HepG2 (cell line): ENCODE results near the gene NDOR1. TPM values are rescaled to one million over a fixed set of nuclear protein-coding genes. Genes with fewer than 3 reads are reported as not detected.

Experiments used
- ATAC-seq: fragments of 200-7000 bp; cut with Tn5 transposase; 3 replicates; pipeline ENCODE4 v1.9.1; 2020; ENCODE audit warnings: mild to moderate bottlenecking, moderate library complexity
- BruUV-seq: library from RNA; stranded (reverse); fragments of 400-500 nt; replicated peaks from 2 replicates; lab custom pipeline; 2021; lab: Mats Ljungman, UMichigan
- CTCF ChIA-PET: fragments of 300-600 bp; formaldehyde crosslinking; extraction: SDS; loops from one replicate; lab custom pipeline; 2021; ENCODE audit warnings: low total read pairs, inconsistent platforms, low intra/inter-chr PET ratio; lab: Yijun Ruan, JAX
- POLR2A ChIA-PET: fragments of 350-600 bp; sonication (Branson Sonifier 250); formaldehyde crosslinking; loops from one replicate; lab custom pipeline; 2020; ENCODE audit warnings: antibody characterized with exemption, inconsistent platforms; lab: Yijun Ruan, JAX
- DNase-seq: peaks from one replicate; pipeline ENCODE4 v3.0.0-alpha.2; 2015; ENCODE audit warnings: low spot score
- FAIRE-seq: peaks from 3 replicates; lab custom pipeline; 2011; peaks lifted over from hg19 to GRCh38; lab: Jason Lieb, UNC
- H2AFZ ChIP-seq: one replicate; pipeline ENCODE4 v1.6.1; 2011; ENCODE audit warnings: low read length, inconsistent platforms
- H3K27ac ChIP-seq: fragments of 300-600 bp; 3 replicates; pipeline ENCODE4 v1.8.0; 2011; ENCODE audit warnings: mixed run types, mild to moderate bottlenecking, mixed read lengths, low read length, inconsistent platforms; ENCODE audit not compliant: insufficient read depth; ENCODE audit errors: extremely low read length
- H3K27me3 ChIP-seq, 2 experiments: fragments of 200-600 bp in 1 of 2; 2 replicates in 1 of 2; 3 replicates in 1 of 2; pipeline versions ENCODE4 v1.6.0 to v1.8.0; 2011; ENCODE audit warnings: low read length in 2 of 2, mild to moderate bottlenecking in 2 of 2, moderate library complexity in 2 of 2, inconsistent platforms in 1 of 2; ENCODE audit not compliant: insufficient read depth in 2 of 2, control insufficient read depth in 1 of 2
- H3K36me3 ChIP-seq, 2 experiments: fragments of 200-600 bp in 1 of 2; replicated peaks in 1 of 2; 2 replicates in 1 of 2; 3 replicates in 1 of 2; pipeline versions ENCODE4 v1.5.1 to v1.8.0; 2011; ENCODE audit warnings: low read length in 2 of 2, inconsistent platforms in 1 of 2; ENCODE audit not compliant: insufficient read depth in 2 of 2, control insufficient read depth in 1 of 2
- H3K4me1 ChIP-seq: 2 replicates; pipeline ENCODE4 v1.5.1; 2012; ENCODE audit warnings: low read length, inconsistent platforms; ENCODE audit not compliant: insufficient read depth
- H3K4me2 ChIP-seq: 2 replicates; pipeline ENCODE4 v1.6.0; 2011; ENCODE audit warnings: low read depth, low read length, inconsistent platforms
- H3K4me3 ChIP-seq, 3 experiments: fragments of 200-600 bp in 1 of 3; sonication (generic), shearing (Covaris generic) in 1 of 3; replicated peaks in 1 of 3; 2 replicates each; pipeline ENCODE4 v1.5.1; 2011 to 2016; ENCODE audit warnings: low read length in 3 of 3, inconsistent platforms in 2 of 3, low read depth in 2 of 3, mild to moderate bottlenecking in 2 of 3, control low read depth in 1 of 3, mixed read lengths in 1 of 3; ENCODE audit not compliant: insufficient read depth in 1 of 3
- H3K79me2 ChIP-seq: one replicate; pipeline ENCODE4 v1.6.1; 2011; ENCODE audit warnings: low read length, inconsistent platforms; ENCODE audit not compliant: insufficient read depth
- H3K9ac ChIP-seq: 2 replicates; pipeline ENCODE4 v1.6.0; 2011; ENCODE audit warnings: mild to moderate bottlenecking, low read depth, low read length, inconsistent platforms; ENCODE audit not compliant: insufficient read depth
- H3K9me3 ChIP-seq: 2 replicates; pipeline ENCODE4 v1.5.1; 2012; ENCODE audit warnings: mild to moderate bottlenecking, low read length
- H4K20me1 ChIP-seq: 2 replicates; pipeline ENCODE4 v1.6.0; 2011; ENCODE audit warnings: inconsistent platforms, mild to moderate bottlenecking, low read length, moderate library complexity; ENCODE audit not compliant: insufficient read depth
- AGO2 ChIP-seq: fragments of 200-400 bp; formaldehyde crosslinking; optimal IDR thresholded peaks from 2 replicates; pipeline ENCODE3; 2017; ENCODE audit warnings: mild to moderate bottlenecking, low read depth, low read length, moderate library complexity
- CENPBD1 ChIP-seq: sonication (generic); formaldehyde crosslinking; IDR thresholded peaks from 2 replicates; pipeline ENCODE4 v1.8.0; 2022; ENCODE audit warnings: missing genetic modification reagents, low read depth, mild to moderate bottlenecking, borderline replicate concordance
- CHCHD3 ChIP-seq: sonication (generic); formaldehyde crosslinking; IDR thresholded peaks from 2 replicates; pipeline ENCODE4 v1.8.0; 2022; ENCODE audit warnings: mild to moderate bottlenecking, missing genetic modification reagents, moderate library complexity
- DBP ChIP-seq: sonication (generic); formaldehyde crosslinking; IDR thresholded peaks from 2 replicates; pipeline ENCODE4 v1.4.0; 2020; ENCODE audit warnings: missing genetic modification reagents; ENCODE audit errors: not compliant biosample characterization
- ELF4 ChIP-seq: sonication (generic); formaldehyde crosslinking; IDR thresholded peaks from 2 replicates; pipeline ENCODE4 v1.5.0; 2020; ENCODE audit warnings: missing genetic modification reagents, mild to moderate bottlenecking, moderate library complexity, borderline replicate concordance
- FLYWCH1 ChIP-seq: sonication (generic); formaldehyde crosslinking; IDR thresholded peaks from 2 replicates; pipeline ENCODE4 v1.8.1; 2023; ENCODE audit warnings: mild to moderate bottlenecking, missing genetic modification reagents
- NFAT5 ChIP-seq: sonication (generic); formaldehyde crosslinking; IDR thresholded peaks from 2 replicates; pipeline ENCODE4 v1.4.0; 2020; ENCODE audit warnings: missing genetic modification reagents
- ONECUT2 ChIP-seq: sonication (generic); formaldehyde crosslinking; IDR thresholded peaks from 2 replicates; pipeline ENCODE4 v1.4.0; 2020; ENCODE audit warnings: missing genetic modification reagents
- SKI ChIP-seq: fragments of 450-650 bp; IDR thresholded peaks from one replicate; pipeline ENCODE4 v1.6.1; 2018; ENCODE audit warnings: mild to moderate bottlenecking; ENCODE audit not compliant: partially characterized antibody
- TEAD2 ChIP-seq: sonication (generic); formaldehyde crosslinking; IDR thresholded peaks from 2 replicates; pipeline ENCODE4 v1.9.0; 2021; ENCODE audit warnings: missing genetic modification reagents
- ZMYM2 ChIP-seq: sonication (generic); formaldehyde crosslinking; IDR thresholded peaks from 2 replicates; pipeline ENCODE4 v1.8.0; 2022; ENCODE audit warnings: mild to moderate bottlenecking, missing genetic modification reagents
- ZNF121 ChIP-seq: sonication (generic); formaldehyde crosslinking; IDR thresholded peaks from 2 replicates; pipeline ENCODE4 v1.5.0; 2020; ENCODE audit warnings: mild to moderate bottlenecking, missing genetic modification reagents
- ZNF354B ChIP-seq: sonication (generic); formaldehyde crosslinking; IDR thresholded peaks from 2 replicates; pipeline ENCODE4 v1.8.0; 2022; ENCODE audit warnings: mild to moderate bottlenecking, missing genetic modification reagents
- ZNF501 ChIP-seq: sonication (generic); formaldehyde crosslinking; IDR thresholded peaks from 2 replicates; pipeline ENCODE4 v1.5.1; 2020; ENCODE audit warnings: mild to moderate bottlenecking, moderate library complexity, missing genetic modification reagents
- ZNF570 ChIP-seq: sonication (generic); formaldehyde crosslinking; IDR thresholded peaks from 2 replicates; pipeline ENCODE4 v1.4.0; 2020; ENCODE audit warnings: mild to moderate bottlenecking, missing genetic modification reagents, borderline replicate concordance
- ZNF776 ChIP-seq: sonication (generic); formaldehyde crosslinking; IDR thresholded peaks from 2 replicates; pipeline ENCODE4 v1.4.0; 2020; ENCODE audit warnings: mild to moderate bottlenecking, missing genetic modification reagents
- WGBS: methylation state at CpG from one replicate; pipeline ENCODE4 v1.1.6; 2017; ENCODE audit warnings: low lambda C conversion rate; 5-methylcytosine and 5-hydroxymethylcytosine counted together
- in situ Hi-C: cut with HindIII; loops from 2 replicates; pipeline ENCODE4 v1.10.0; 2017; ENCODE audit warnings: low pct_unique_long_range_greater_than_20kb; ENCODE audit not compliant: extremely low pct_ligation_motif_present
- intact Hi-C: fragments of 100-400 bp; cut with micrococcal nuclease; formaldehyde crosslinking; loops from one replicate; pipeline ENCODE4 v1.10.0; 2022; ENCODE audit not compliant: unreplicated experiment
- polyA plus RNA-seq, 8 experiments: library from polyadenylated mRNA; depleted of rRNA in 3 of 8; stranded (reverse) in 7 of 8; unstranded in 1 of 8; fragments of >200 nt; fragmentation: Illumina TruSeq in 4 of 8; extraction: Trizol in 4 of 8; gene quantifications; 2 replicates each; pipeline versions ENCODE4 v1.2.1 to v1.2.3, GENCODE V29; 2011 to 2016; ENCODE audit warnings: low read depth in 4 of 8, missing spikeins in 1 of 8, mixed read lengths in 1 of 8; ENCODE audit not compliant: insufficient read depth in 1 of 8
- total RNA-seq, 5 experiments: library from RNA; depleted of rRNA; stranded (reverse); fragments of >200 nt; fragmentation: Illumina TruSeq; extraction: Trizol; gene quantifications; 2 replicates each; pipeline ENCODE4 v1.2.3, GENCODE V29; 2016; ENCODE audit warnings: low read depth in 1 of 5

NDOR1 gene
- total and polyA plus RNA-seq, 2 of the 13 experiments (the other 11 are each of a cell fraction or from before 2014, with no cell fraction given): 3.6 to 8.7 TPM

GRCh38 chr9:137224830-137225694 lies 19.6 kb downstream of the NDOR1 start, which contains the start of gene CYSRT1:
TSS of gene CYSRT1 (plus strand) at chr9:137225174. CDS start at chr9:137225622, 448 bp downstream.
- ChIA-PET CTCF (no interaction called here), POLR2A (interaction anchor here (1.9 to 13.4 kb wide), 4 partner anchors 10 to 36 kb away, joined by 5 to 225 read pairs (median 32); partner anchors contain the start of genes ANAPC2, NDOR1, SSNA1 and TMEM203)
- Histone ChIP-seq H4K20me1 (no peaks in the 10 kb centered on the region), H2AFZ (no peak within 1 kb of the TSS), H3K36me3 (no peaks in the 10 kb centered on the region), H3K9me3 (no peaks in the 10 kb centered on the region), H3K27ac (peak within 1 kb of the TSS; percentile 58), H3K4me1 (peaks cover 66% of the 10 kb centered on the region), H3K4me3 (peak within 1 kb of the TSS; percentile 84 to 99 (median 92)), H3K27me3 (no peaks in the 10 kb centered on the region; a peak in 1 of 5 replicates), H3K79me2 (no peaks in the 10 kb centered on the region), H3K9ac (peak within 1 kb of the TSS; percentile 94), H3K4me2 (peak within 1 kb of the TSS; percentile 84)
- DNase-seq: no peak
- no peak for FAIRE-seq
- intact Hi-C loops (no loop called here), in situ Hi-C loops (loop anchor here (5.0 kb wide), 2 partner anchors 38 to 113 kb away; partner anchors contain the start of genes ANAPC2, DPP7 and SSNA1)
- no TSS peak for BruUV-seq
- ATAC-seq: no peak
- 40% methylated on average over 7 of the region's 23 CpGs for WGBS
- TF ChIP-seq DBP (CRISPR knock-in tag) (no peak), ZNF501 (CRISPR knock-in tag) (no peak), FLYWCH1 (CRISPR knock-in tag) (no peak), ZNF570 (CRISPR knock-in tag) (no peak), ELF4 (no peak), NFAT5 (no peak), ZMYM2 (no peak), ZNF354B (CRISPR knock-in tag) (no peak), ONECUT2 (no peak), SKI (no peak), CENPBD1 (CRISPR knock-in tag) (no peak), AGO2 (peak; percentile 64), TEAD2 (CRISPR knock-in tag) (no peak), CHCHD3 (CRISPR knock-in tag) (no peak), ZNF121 (CRISPR knock-in tag) (no peak), ZNF776 (CRISPR knock-in tag) (no peak)
